Gastrocnemius medialis (tissue), 4 donors: ENCODE data around the gene GAB2.

Experiments
- POLR2A ChIP-seq, 2 donors: fragments of 450-650 bp; IDR thresholded peaks; one replicate each; pipeline ENCODE4 v1.6.1; 2017; ENCODE audit warnings: antibody characterized with exemption in 2 of 2, mild to moderate bottlenecking in 2 of 2, moderate library complexity in 2 of 2
- TF ChIP-seq, protein P1 (sequence below), 5 experiments: fragments of 450-650 bp in 3 of 5; fragments of 200-600 bp in 2 of 5; sonication (generic) in 2 of 5; IDR thresholded peaks in 4 of 5; conservative IDR thresholded peaks in 1 of 5; 1 replicate in 4 of 5; 2 replicates in 1 of 5; pipeline ENCODE4 v1.5.1; 2016 to 2019; ENCODE audit warnings: antibody characterized with exemption in 5 of 5, mild to moderate bottlenecking in 3 of 5, moderate library complexity in 3 of 5

DNA sequence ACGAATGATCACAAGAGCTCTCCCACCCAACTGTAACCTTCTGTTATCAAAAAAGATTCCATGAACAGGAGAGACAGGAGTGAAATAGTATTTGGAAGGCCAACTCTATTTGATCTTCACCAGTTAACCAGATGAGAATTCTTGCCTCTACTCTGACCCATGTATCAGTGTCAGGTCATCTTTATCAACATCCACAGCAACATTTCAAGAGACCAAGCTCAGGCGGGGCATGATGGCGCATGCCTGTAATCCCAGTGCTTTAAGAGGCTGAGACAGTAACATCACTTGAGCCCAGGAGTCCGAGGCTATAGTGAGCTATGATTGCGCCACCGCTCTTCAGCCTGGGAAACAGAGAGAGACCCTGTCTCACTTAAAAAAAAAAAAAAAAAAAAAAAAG, 62.3 kb downstream of the GAB2 start:
- TF ChIP-seq POLR2A (IDR thresholded peaks at IDR 0.05) = no peak
- TF ChIP-seq, protein P1, sequence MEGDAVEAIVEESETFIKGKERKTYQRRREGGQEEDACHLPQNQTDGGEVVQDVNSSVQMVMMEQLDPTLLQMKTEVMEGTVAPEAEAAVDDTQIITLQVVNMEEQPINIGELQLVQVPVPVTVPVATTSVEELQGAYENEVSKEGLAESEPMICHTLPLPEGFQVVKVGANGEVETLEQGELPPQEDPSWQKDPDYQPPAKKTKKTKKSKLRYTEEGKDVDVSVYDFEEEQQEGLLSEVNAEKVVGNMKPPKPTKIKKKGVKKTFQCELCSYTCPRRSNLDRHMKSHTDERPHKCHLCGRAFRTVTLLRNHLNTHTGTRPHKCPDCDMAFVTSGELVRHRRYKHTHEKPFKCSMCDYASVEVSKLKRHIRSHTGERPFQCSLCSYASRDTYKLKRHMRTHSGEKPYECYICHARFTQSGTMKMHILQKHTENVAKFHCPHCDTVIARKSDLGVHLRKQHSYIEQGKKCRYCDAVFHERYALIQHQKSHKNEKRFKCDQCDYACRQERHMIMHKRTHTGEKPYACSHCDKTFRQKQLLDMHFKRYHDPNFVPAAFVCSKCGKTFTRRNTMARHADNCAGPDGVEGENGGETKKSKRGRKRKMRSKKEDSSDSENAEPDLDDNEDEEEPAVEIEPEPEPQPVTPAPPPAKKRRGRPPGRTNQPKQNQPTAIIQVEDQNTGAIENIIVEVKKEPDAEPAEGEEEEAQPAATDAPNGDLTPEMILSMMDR (IDR thresholded peaks at IDR 0.05 in 4 of 5, conservative IDR thresholded peaks at IDR 0.05 in 1 of 5) = no peak
